ENCODE results near the gene REPIN1. TPM values are rescaled to one million over a fixed set of nuclear protein-coding genes. Genes with fewer than 3 reads are reported as not detected.

The REPIN1 gene
- total RNA-seq, 1 experiment from 2014 or later, result 129 TPM

DNA sequence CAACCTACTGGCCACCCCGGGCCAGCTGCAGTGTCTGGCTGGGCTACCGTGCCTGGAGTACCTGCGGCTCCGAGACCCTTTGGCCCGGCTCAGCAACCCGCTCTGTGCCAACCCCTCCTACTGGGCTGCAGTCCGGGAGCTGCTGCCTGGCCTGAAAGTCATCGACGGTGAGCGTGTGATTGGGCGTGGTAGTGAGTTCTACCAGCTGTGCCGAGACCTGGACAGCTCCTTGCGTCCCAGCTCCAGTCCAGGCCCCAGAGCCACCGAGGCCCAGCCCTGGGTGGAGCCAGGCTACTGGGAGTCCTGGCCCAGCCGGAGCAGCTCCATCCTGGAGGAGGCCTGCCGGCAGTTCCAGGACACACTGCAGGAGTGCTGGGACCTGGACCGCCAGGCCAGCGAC, 31.4 kb upstream of the REPIN1 start:
- no peak for DNase-seq (ENCODE audit: low read depth)

DNA sequence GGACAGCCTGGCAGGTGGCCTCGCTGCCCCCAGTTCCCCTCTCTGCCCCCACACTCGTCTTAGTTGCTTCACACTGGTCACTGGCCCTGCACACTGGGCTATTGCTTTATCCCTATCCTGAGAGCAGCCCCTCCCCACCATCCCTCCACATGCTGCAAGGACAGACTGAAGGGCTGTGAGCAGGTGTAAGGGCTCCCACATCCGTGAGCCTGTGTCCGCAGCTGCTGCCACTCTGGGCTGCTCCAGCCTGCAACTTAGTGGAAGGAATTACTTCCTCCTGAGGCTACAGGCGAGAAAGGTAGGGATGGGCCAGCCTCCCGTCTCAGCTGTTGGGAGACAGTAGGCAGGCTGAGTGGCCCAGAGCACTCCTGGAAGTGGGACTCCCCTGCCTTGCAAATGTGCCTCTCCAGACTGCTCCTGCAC, 31.0 kb upstream of the REPIN1 start:
- no peak for DNase-seq (ENCODE audit: low read depth)

DNA sequence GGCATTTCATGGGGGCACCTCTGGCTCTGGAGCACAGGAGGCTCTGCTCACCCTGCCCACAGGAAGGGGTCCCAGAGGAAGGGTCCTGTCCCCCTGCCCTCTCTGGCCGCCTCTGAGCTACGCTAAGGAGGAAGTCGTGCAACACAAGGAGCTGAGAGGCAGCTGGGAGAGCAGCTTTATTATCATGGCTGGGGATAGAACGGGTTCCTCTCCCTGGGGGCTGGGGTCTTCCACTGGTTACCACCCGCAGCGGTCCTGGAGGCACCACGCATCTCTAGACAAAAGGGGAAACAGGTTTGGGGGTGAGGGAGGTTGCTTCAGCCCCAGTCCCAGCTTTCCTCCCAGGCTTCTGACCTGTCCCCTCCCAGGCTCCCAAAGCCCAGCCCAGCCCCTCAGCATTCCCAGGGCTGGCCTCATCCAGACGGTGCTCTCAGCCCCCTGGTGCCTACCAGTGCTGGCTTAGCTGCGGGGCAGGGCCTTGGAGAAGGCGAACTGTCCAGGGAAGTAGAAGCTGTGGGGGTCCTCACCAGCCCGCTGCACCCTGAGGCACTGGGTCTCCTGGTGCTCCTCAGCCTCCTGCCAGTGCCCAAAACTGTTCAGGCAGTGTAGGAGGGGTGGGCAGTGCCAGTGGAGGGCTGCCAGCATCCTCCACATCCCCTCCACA, 30.3 kb upstream of the REPIN1 start:
- DNase-seq (ENCODE audit: low read depth), result no peak

DNA sequence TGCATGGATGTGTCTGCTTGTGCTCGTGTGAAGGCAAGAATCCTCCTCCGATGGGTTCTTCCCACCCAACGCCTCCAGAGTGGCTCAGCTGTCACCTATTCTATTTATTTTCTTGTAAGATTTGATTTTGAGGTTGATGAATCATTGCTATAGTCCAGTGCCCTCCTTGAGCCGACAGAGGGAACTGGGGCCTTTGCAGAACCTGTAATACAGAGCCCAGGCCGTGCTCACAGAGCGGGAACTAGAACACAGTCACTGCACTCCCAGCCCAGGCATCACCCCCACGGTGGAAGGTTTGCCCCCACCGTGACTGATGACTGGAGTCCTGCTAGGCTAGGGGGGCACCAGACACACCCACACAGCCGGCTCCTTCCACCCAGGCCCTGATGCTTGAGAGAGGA, 29.2 kb upstream of the REPIN1 start:
- peak; percentile 42 for DNase-seq (ENCODE audit: low read depth)

DNA sequence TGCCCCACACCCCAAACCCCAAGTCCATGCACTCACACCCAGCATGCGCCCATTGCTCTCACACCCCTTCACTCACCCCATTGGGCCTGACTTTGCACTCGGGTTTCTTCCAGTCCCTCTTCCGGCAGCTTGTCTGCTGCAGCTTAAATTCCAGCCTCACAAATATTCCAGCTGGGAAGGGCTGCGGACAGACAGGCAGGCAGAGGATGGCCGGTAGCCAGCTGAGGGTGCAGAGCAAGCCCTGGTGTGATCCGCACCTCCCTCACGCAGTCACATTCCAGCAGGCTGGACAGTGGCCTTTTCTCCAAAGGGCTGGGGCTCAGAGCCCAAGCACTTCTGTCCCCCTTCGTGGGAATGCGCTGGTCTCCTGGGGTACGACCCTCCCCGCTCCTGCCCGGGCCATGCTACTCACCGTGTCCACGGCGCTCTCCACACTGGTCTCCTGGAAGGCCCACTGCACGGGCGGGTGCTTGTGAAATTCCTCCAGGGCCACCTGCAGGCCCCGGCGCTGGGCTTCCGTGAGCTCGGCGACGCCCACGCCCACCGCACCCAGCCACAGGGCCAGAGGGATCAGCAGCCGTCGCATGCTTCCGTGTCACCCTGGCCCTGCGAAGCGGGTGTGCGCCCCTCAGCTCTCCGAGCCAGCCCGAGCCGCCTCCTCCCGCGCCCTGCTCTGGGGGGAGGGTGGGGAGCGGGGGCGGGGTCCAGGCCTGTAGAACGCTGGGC, 28.4 kb upstream of the REPIN1 start:
- peak; percentile 66 for DNase-seq (ENCODE audit: low read depth)

DNA sequence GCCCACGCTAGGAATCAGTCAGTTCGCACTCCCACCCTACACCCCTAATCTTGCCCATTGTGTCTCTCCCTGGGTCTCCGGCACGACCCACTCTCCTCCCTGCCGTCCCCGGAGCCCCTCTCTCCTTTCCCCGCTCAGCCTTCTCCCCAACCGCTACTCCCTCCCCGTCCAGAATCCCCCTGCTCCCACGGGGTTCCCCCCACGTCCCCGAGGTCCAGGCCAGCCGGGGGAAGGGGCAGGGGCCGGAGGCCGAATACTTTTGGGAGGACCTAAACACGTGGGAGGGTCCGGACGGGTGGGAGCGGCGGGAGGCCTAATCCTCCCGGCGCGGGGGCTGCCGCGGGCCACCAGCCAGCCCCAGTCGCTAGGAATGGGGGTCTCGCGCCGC, 27.8 kb upstream of the REPIN1 start:
- DNase-seq (ENCODE audit: low read depth), result no peak

DNA sequence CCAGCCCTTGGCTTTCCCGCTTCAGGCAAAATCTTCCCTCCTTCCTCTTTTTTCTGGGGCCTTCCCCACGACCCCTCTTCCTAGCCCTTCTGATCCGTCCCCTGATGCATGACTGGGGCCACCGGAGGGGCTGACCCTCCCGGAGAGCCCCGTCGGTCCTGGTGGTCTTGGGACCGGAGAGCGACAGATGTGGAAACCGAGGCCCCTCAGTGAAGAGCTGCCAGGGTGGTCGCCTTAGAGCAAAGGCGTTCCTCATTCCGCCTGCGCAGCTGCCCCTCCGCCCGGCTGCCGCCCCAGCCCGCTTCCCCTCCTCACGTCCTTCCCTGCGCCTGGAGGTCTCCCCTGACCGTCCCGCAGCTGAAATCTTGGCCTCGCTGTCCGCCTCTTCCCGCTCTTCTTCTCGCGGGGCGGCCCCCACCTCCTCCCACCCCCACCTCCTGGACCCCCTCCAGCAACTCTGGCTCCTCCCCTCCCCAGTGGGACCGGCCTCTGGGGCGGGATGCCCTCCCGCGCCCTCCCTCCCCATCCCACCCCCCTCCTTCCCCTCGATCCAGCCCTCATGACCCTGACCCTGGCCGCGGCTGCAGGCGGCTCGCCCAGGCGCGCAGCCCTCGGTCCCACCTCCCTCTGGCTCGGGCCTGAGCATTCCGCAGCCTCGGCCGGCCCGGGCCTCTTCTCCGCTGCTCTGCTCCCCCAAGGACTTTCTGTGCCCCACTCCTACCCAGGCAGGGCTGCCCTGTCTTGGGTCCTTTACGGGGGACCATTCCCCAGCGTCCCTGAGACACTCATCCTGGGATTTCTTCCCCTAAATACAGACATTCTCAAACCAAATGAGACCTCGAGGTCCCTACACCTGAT, 27.1 kb upstream of the REPIN1 start, which contains the start of gene RARRES2:
Gene RARRES2, minus strand, starts transcription at position 367 of the 858 bp plus-strand sequence. CDS start 1,020 bp downstream, outside the sequence.
- no peak for DNase-seq (ENCODE audit: low read depth)

DNA sequence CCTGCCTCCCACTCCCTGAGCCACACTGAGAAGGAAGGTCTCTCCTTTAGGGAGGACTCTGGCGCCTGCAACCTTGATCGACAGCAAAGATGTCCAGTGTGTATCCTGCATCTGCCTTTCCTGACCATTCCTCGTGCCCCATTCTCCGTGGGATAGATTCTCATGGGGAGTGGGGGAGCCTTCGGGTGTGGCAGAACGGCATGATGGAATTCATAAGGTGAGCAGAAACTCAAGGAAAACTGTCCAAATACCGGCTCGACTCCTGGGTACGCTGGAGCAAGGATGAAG, 26.6 kb upstream of the REPIN1 start:
- no peak for DNase-seq (ENCODE audit: low read depth)

DNA sequence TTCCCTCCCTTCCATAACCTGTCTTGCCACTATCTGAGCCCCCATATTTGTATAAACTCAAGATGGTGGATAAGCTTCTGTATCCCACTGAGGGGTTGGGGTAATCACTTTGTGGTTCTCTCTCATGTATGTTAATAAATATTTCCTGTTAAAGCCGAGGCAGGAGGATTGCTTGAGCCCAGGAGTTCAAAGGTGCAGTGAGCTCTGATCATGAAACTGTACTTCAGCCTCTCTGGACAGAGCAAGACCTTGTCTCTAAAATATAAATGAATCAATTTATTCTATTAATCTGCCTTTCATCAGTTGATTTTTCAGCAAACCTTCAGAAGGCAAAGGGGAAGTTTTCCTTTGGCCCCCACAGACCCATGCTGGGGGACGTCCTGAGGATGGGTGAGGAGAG, 25.4 kb upstream of the REPIN1 start:
- DNase-seq (ENCODE audit: low read depth), result no peak

DNA sequence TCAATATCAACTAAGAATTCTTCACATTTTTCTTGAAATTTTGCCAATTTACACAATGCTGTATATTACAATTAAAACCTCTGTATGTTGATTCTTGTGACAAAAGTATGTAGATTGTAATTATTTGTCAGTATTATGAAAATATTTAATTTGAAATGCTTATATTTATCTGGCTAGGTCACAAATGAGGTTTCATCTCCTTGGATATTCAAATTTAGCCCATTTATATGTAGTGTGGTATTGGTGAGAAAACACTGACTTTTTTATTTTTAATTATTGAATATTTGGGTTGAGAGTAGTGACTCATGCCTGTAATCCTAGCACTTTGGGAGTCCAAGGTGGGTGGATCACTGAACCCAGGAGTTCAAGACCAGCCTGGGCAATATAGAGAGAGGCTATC, 24.3 kb upstream of the REPIN1 start:
- DNase-seq (ENCODE audit: low read depth), result no peak

DNA sequence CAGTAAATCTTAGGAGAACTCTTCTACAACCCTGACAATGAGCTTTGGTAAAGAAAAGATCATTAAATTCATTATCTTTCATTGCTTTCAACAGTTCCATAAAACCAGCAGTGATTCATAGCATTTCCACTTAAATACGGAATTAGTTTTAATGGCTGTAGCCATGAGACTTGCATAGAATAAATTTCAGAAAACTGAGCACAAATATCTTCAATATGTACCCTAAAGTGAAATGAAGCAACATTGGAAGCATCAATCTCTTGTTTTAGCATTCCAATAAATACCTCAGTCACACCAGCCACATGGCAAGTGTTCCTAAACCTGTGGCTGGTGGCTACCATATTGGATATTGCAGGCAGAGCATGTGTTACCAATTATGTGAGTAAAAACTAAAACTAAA, 23.6 kb upstream of the REPIN1 start:
- no peak for DNase-seq (ENCODE audit: low read depth)

DNA sequence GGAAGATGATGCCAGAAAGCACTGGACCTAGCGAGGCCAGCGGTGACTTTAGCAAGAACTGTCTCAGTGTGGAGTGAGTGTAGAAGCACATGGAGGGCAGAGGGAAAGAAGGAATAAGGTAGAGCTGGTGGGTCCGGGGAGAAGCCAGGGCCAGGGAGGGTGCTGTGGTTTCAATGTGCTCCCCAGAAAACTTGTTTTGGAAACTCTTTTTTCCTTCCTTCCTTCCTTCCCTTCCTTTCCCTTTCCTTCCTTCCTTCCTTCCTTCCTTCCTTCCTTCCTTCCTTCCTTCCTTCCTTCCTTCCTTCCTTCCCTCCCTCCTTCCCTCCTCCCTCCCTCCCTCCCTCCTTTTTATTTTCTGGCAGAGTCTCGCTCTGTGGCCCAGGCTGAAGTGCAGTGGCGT, 21.7 kb upstream of the REPIN1 start:
- DNase-seq (ENCODE audit: low read depth), result no peak

DNA sequence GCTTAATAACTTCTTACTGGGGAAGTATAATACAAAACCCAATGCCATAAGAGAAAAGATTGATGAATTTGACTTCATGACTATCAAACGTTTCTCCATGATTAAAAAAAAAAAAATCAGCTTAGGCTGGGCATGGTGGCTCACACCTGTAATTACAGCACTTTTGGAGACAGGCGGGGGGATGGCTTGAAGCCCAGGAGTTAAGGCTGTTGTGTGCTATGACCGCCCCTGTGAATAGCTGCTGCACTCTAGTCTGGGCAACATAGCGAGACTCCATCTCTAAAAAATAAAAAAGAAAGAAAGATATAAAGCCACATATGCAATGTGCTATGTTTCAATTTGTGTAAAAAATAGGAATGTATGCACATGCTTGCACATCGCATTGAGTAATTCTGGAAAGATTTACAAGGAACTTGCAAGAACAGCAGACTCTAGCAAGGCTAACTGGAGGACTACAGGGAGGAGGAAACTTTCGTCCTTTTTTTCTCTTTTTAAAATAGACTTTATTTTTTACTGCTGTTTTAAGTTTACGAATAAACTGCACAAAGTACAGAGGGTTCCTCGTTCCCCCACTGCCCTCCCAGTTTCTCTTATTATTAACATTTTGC, 16.9 kb upstream of the REPIN1 start:
- no peak for DNase-seq (ENCODE audit: low read depth)

DNA sequence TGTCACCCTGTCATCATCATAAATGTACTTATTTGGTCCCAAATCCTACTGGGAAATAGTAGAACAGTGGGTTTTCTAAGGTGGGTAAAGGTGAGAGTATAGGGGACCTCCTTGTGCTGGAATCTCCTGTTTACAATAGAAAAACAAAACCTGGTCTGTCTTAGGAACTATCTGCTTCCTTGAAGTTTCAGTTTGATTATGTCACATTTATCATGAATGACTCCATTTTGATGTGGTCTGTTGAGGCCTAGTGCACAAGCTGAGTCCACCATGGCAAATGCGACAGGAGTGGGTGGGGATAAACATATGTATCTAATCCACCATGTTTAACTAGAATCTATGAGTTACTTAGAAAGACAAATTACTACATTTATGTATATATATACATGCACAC, 13.0 kb upstream of the REPIN1 start:
- DNase-seq (ENCODE audit: low read depth), result no peak

DNA sequence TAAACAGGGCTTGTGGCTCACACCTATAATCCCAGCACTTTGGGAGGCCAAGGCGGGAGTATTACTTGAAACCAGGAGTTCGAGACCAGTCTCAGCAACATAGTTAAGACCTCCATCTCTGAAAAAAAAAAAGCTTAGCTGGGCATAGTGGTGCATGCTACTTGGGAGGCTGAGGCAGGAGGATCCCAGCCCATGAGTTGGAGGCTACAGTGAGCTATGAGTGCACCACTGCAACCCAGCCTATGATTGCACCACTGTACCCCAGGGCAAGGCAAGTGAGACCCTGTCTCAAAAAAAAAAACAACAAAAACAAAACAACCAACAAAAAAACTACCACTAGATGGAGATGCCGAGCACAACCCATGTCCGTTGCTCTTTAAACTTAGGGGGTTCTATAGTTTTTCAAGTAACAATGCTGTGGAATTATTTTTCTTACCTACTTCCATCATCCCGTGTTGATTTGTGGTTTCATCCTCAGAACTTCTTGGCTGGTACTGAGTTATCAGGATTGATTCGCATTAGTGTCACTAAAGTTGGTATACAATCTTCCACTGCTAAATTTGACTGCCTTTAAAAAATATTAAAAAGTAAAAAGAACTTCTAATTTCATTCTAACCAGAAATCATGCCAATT, 12.2 kb upstream of the REPIN1 start:
- peak; percentile 39 for DNase-seq (ENCODE audit: low read depth)

DNA sequence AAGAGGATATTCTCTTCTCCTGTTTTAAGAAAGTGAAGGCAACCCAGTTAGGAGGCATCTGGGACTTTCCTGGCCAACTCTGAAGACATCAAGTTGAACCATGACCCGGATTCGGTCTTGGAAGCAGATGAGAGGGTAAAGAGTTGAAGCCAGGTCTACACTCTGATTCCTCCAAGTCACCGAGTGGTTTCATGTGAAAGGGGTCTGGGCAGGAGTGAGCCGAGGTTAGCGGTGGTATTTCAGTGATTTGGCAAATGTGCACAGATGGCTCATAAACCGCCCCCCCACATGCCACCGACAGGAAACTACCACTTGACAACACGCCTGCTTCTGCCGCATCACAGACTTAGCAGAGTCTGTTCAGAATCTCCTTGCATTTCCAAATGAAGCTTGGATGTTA, 11.4 kb upstream of the REPIN1 start:
- peak; percentile 83 for DNase-seq (ENCODE audit: low read depth)

DNA sequence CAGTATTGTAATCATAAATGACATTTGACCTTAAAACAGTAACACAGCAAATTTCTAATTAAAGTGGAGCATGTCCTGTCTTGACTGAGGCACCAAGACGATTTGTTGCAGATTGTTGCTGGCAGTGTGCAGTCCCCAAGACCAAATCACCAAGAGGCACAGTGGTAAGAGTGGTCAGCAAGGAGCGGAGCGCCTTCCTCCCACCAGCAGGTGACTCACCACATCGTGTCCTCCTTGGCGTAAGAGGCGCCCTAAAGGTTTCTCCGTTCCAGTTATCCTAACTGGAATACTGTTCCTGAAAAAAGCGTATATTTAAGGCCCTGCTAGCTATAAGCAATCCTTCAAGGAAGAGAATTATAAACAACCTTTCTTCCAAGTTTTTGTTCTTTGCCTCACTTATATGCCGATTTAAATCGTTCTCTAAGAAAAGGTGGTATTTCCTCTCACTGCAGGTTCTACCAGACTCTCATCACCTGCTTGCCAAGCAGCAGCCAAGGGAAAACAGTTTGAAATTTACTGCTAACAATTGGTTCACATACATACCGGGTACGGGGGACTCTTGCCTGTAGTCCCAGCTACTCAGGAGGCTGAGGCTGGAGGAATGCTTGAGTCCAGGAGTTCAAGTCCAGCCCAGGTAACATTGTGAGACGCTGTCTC, 10.7 kb upstream of the REPIN1 start:
- peak; percentile 74 for DNase-seq (ENCODE audit: low read depth)

DNA sequence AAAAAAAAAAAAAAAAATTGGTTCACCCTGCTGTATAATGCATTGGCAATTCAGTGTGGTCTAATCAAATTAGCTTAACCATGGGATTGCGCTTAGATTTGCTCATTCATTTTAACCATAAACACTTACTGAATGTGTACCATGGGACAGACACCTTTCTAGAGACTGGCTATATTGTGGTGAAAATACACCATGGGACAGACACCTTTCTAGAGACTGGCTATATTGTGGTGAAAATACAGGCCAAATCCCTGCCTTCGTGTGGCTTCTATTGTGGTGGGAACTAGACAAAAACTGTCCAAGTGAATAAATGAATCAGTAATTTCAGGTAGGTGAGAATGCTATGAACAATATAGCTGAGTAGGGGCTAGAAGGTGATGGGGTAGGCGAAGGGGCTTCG, 10.2 kb upstream of the REPIN1 start:
- DNase-seq (ENCODE audit: low read depth), result no peak

DNA sequence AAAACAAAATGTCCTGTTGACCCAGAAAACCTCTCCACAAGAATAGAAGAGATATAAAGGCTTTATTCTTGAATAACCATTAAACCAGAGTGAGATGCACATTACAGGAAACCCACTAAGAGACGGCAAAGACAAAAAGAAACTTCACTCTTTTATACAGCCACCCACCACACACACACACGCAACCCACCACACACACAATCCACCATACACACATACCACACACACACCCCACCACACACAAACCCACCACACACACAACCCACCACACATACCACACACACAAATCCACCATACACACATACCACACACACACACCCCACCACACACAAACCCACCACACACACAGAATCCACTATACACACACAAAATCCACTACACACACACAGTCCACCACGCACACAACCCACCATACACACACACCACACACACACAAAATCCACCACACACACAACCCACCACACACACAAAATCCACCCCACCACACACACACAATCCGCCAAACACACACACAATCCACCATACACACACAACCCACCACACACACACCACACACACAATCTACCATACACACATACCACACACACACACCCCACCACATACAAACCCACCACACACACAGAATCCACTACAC, 9.5 kb upstream of the REPIN1 start:
- DNase-seq (ENCODE audit: low read depth), result no peak

DNA sequence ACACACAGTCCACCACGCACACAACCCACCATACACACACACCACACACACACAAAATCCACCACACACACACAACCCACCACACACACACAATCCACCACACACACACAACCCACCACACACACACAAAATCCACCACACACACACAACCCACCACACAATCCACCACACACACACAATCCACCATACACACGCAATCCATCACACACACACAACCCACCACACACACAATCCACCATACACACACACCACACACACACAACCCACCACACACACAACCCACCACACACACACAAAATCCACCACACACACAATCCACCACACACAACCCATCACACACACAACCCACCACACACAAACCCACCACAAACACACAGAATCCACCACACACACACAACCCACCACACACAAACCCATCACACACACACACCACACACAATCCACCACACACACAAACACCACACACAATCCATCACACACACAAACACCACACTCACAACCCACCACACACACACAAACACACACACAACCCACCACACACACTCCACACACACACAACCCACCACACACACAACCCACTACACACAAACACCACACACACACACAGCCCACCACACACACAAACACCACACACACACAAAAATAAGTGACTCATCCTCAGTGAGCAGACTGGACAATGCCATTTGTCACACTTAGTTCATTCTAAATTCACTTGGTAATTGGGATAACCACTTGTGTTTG, 8.8 kb upstream of the REPIN1 start:
- no peak for DNase-seq (ENCODE audit: low read depth)
